Mucosa of stomach (tissue), 1 donor: ENCODE results near the gene PSME2.
A peak's percentile ranks its signal among the peaks of the same experiment; 100 is the strongest.

Source experiments
- H3K27me3 ChIP-seq: one replicate; pipeline ENCODE4 v1.7.0; 2013; ENCODE audit warnings: mild to moderate bottlenecking, low read length; ENCODE audit not compliant: control insufficient read depth, insufficient read depth
- H3K36me3 ChIP-seq: one replicate; pipeline ENCODE4 v1.7.0; 2013; ENCODE audit warnings: low read length; ENCODE audit not compliant: control insufficient read depth, insufficient read depth
- H3K4me1 ChIP-seq: one replicate; pipeline ENCODE4 v1.7.0; 2013; ENCODE audit warnings: mild to moderate bottlenecking, low read length; ENCODE audit not compliant: control insufficient read depth, insufficient read depth
- H3K4me3 ChIP-seq: one replicate; pipeline ENCODE4 v1.7.0; 2013; ENCODE audit warnings: low read length
- H3K9ac ChIP-seq: one replicate; pipeline ENCODE4 v1.7.0; 2013; ENCODE audit warnings: mild to moderate bottlenecking, low read length, moderate library complexity
- H3K9me3 ChIP-seq: one replicate; pipeline ENCODE4 v1.7.0; 2013; ENCODE audit warnings: mild to moderate bottlenecking, low read length, moderate library complexity; ENCODE audit not compliant: control insufficient read depth
- donor health status: Pancreatic carcinoma.

Gene PSME2, protein sequence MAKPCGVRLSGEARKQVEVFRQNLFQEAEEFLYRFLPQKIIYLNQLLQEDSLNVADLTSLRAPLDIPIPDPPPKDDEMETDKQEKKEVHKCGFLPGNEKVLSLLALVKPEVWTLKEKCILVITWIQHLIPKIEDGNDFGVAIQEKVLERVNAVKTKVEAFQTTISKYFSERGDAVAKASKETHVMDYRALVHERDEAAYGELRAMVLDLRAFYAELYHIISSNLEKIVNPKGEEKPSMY

DNA sequence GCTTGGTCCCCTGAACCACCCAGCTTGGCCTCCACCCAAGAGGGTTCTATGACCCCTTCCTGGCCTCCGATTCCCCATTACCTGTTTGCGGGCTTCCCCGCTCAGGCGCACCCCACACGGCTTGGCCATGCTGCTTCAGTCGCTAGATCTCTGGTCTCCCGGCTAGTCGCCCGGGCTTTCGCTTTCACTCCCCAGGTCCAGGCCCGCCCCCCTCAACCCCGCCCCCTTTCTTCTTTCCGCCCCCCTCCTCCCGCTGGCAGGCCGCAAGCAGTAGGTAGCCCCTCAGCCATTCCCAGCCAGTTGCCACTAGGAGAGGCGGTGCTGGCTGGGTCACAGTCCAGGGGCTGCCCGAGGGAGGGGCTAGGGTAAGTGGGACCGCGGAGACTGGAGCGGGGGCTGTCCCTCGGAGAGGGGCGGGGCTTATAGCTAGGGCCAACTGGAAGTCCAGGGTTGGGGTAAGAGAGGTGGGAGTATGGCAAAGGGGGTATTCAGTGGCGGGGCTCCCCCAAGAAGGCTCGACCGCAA is at the start of gene PSME2:
Gene PSME2 (minus strand): TSS at position 158 of the 525 bp plus-strand sequence. CDS start 29 bp downstream, at position 129.
- Histone ChIP-seq H3K9me3 (no peaks in the 10 kb centered on the region), H3K4me3 (peak within 1 kb of the TSS; percentile 76), H3K4me1 (peaks cover 24% of the 10 kb centered on the region), H3K36me3 (peaks cover 15% of the 10 kb centered on the region), H3K27me3 (no peaks in the 10 kb centered on the region), H3K9ac (peak within 1 kb of the TSS; percentile 74)

DNA sequence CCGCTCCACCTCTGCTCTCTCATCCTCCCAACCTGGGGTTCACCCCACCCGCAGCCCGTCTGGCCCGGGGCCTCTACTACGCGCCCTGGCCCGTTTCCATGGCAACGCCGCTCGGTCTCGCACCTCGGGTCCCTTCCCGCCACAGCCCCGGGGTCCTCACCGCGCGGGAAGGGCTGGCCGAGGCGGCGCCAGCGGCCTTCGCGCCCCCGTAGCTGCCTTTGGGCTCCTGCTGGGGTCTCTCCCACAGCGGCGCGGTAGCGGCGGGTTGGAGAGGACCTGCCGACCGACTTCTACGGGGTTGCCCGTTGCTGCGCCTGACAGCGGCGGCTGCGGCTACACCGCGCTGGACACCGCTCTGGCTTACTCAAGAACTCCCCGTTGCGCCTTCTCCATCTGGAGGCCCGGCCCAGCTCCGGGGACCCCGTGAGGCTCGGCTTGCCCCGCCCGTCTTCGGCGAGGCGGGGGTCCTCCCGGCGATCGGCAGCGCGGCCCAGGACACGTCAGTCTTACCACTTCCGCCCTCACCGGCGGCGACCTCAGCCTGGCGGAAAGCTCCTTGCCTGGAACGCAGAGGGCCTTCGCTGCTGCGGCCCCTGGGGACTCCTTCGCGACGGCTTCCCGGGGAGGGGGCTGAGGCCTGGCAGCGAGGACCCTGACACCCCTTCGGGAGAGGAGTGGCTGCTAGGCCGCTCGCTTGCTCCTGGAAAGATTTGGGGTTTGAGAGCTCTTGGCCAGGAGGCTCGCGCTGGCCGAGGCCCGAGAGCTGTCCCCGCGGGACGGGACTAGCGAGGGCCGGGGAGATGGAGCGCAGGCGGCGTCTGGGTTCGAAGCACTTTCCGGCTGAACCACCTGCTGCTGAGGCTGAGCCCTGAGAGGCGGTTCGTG is 49.0 kb upstream of the PSME2 start, which contains the start of gene TM9SF1:
Gene TM9SF1 (minus strand): TSS at position 256 of the 885 bp plus-strand sequence. CDS start 422 bp downstream, outside the sequence.
- peaks cover 22% of the 10 kb centered on the region for H3K4me1 ChIP-seq
- no peaks in the 10 kb centered on the region for H3K36me3 ChIP-seq
- no peaks in the 10 kb centered on the region for H3K9me3 ChIP-seq
- peak within 1 kb of the TSS; percentile 95 for H3K9ac ChIP-seq
- H3K4me3 ChIP-seq, result peak within 1 kb of the TSS; percentile 58
- no peaks in the 10 kb centered on the region for H3K27me3 ChIP-seq

DNA sequence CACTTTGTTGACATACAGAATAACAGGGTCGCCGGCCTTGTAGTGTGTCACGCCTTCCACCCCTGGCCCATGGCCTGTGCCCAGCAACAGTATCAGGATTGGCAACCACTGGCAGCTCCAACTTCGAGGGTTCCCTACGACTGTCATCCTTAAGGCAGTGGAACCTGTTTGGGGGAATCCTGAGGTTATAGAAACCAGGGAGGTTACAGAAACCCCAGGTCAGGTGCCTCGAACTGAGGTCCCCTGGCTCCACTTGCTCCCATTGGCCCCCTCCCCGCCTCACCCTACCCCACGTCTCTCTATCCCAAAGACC is 48.4 kb upstream of the PSME2 start:
- no peaks in the 10 kb centered on the region for H3K27me3 ChIP-seq
- H3K4me3 ChIP-seq, result peak overlapping the region; percentile 58
- no peaks in the 10 kb centered on the region for H3K36me3 ChIP-seq
- peaks cover 22% of the 10 kb centered on the region for H3K4me1 ChIP-seq
- H3K9me3 ChIP-seq, result no peaks in the 10 kb centered on the region
- peak overlapping the region; percentile 95 for H3K9ac ChIP-seq

DNA sequence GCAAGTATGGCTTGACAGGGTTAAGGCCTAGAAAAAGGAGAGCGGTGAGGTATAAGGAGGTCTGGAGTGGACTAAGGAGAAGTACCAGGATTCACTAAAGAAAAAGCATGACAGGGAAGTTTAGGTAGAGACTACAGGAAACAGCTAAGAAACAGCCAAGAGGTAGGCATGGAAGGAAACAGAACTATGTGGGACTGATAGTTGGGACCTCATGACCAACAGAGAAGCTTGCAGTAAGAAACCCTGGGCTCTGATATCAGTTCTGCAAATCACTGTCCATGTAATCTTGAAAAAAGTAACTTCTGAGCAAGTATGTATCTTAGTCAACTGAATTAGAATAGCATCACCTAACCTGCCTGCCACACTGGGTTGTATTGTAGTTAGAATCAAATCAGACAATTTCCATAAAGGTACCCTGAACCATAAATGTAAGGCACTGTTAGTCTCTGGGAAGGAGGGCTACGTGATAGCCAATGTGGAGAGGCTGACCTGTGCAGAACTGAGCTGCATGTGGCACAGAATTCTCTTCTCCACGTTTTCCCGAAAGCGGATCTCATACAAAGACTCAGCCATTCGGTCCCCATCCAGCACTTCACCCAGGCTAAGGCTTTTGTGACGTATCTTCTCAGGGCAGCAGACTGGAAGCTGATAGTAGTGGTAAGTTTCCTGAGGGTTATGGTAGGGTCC is 47.9 kb upstream of the PSME2 start:
- Histone ChIP-seq H3K4me1 (peaks cover 22% of the 10 kb centered on the region), H3K27me3 (no peaks in the 10 kb centered on the region), H3K36me3 (no peaks in the 10 kb centered on the region), H3K9ac (peak overlapping the region; percentile 95), H3K9me3 (no peaks in the 10 kb centered on the region), H3K4me3 (peak overlapping the region; percentile 58)

DNA sequence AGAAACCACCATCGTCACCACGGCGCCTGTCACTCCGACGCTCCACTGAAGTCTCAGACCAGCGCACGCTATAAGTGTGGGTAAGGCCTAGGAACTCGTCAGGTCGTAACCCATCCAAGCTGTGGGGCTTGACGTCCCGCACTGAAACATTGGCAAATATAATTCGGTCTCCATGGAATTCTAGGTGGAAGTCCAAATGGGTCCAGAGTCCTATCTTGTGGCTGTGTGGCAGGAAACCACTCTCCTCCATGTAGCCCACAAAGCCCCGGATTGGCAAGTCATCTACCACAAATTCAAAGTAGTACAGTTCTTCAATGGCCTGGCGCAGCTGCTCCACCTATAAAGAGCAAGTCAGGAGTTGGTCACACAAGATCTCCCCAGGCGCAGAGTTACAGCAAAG is 46.5 kb upstream of the PSME2 start:
- Histone ChIP-seq H3K9me3 (no peaks in the 10 kb centered on the region), H3K36me3 (no peaks in the 10 kb centered on the region), H3K4me3 (no peak overlapping the region), H3K4me1 (peaks cover 26% of the 10 kb centered on the region), H3K27me3 (no peaks in the 10 kb centered on the region), H3K9ac (no peak overlapping the region)

DNA sequence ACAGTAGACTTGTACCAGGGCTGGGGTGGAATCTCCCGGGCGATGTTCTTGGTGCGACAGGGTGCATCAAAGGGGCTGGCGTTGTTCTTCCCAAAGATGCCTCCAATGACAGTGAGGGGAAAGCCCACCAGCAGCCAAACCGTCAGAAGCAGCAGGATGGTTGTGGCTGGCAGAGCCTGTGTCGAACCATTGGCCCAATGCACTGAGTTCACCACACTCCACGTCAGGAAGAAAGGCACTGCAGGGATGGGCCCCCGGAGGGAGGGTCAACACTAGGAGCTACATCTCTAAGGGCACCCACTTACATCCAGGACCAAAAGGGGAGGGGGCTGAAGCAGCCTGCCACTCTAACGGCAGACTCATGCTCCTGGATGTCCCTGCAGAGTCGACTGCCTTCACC is 44.0 kb upstream of the PSME2 start:
- Histone ChIP-seq H3K4me3 (no peak overlapping the region), H3K9ac (no peak overlapping the region), H3K4me1 (peaks cover 14% of the 10 kb centered on the region), H3K27me3 (no peaks in the 10 kb centered on the region), H3K9me3 (no peaks in the 10 kb centered on the region), H3K36me3 (peaks cover 10% of the 10 kb centered on the region)

DNA sequence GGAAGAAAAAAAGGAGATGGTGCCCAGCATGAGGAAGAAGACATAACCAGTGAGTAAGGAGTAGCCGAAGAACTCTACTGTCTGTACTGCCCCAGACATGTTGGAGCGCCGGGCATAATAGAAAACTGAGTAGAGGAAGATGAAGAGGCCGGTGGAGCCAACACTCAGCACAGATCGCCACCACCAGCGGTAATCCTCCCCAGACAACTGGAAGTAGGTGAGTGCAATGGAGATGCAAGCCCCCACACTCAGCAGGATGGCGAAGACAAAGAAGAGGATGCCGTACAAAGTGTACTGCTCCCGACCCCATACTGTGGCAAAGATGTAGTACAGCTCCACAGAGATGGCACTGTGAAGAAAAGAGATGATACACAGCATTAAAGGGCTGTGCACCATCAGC is 43.0 kb upstream of the PSME2 start:
- peaks cover 10% of the 10 kb centered on the region for H3K36me3 ChIP-seq
- no peak overlapping the region for H3K9ac ChIP-seq
- H3K27me3 ChIP-seq, result no peaks in the 10 kb centered on the region
- H3K4me1 ChIP-seq, result peaks cover 9% of the 10 kb centered on the region
- H3K4me3 ChIP-seq, result no peak overlapping the region
- H3K9me3 ChIP-seq, result no peaks in the 10 kb centered on the region

DNA sequence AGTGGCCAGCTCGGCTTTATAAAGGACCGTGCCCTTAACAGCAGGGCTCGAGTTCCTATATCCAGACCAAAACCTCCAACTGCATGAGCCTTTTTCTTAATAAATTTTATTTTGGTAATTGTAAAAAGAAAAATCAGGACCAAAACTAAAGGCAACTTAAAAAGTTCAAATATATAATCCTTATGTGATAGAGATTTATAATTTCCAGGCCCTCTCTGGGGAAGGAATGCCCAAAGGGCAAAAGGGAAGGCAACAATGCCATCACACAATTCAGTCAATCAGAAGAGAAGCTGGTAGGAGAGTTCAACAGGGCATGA is 42.6 kb upstream of the PSME2 start:
- Histone ChIP-seq H3K9me3 (no peaks in the 10 kb centered on the region), H3K36me3 (peaks cover 10% of the 10 kb centered on the region), H3K4me1 (peaks cover 6% of the 10 kb centered on the region), H3K27me3 (no peaks in the 10 kb centered on the region), H3K9ac (peak overlapping the region; percentile 29), H3K4me3 (peak overlapping the region; percentile 51)

DNA sequence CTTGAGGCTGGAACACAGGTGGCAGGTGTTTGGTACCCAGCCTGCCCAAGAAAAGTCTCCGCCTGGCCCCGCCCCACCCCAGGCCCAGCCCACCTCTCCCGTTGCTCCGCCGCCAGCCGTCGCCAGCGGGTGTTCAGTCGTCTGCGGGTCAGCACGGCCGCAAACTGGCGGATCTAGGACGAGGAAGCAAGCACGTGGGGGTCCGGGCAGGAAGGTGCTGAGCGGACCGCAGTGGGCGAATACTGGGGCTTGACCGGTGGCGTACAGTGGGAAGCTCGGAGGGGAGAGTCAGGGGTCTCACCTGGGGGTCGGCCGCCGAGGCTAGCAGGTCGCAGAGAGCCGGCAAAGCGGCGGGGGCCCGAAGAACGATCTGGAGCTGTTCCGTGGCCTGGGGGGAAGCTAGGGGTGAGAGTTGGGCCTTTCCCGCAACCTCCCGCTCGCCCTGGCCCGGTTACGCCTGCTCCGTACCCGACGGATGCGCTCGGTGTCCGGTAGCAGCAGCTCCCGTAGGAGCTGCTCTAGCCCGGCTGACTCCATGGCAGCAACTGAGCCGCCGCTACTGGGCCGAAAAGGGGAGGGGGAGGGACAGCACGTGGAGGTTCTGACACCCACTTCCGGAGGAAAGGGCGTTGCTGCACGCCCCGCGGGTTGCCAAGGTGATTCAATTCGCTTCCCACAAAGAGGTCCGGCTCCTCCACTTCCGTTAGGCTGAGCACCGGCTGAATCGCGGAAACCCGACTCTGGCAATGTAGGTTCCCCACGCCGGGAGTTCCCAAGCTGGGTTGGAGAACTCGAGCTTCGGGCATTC is 42.0 kb upstream of the PSME2 start, which contains the start of gene IPO4:
Gene IPO4 (minus strand): TSS at position 566 of the 808 bp plus-strand sequence. CDS start 29 bp downstream, at position 537.
- H3K27me3 ChIP-seq, result no peaks in the 10 kb centered on the region
- peak within 1 kb of the TSS; percentile 51 for H3K4me3 ChIP-seq
- H3K9me3 ChIP-seq, result no peaks in the 10 kb centered on the region
- H3K36me3 ChIP-seq, result peaks cover 10% of the 10 kb centered on the region
- H3K9ac ChIP-seq, result peak within 1 kb of the TSS; percentile 29
- peaks cover 6% of the 10 kb centered on the region for H3K4me1 ChIP-seq

DNA sequence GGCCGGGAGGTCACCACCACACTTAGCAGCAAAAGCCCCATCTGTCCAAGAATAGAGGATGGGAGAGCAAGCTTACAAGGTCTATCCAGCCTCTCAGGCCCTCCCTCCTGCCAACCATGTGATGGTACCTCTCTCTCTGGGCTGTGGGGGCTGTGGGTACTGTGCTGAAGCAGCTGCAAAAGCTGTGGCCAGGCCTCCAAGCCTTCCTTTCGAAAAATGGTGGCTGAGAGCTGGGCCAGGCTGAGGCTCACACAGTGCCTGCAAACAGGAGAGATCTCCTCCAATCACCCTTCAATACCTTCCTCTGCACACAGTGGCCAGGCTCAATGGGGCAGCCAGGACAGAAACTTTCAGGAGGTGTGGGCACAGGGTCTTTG is 41.1 kb upstream of the PSME2 start:
- Histone ChIP-seq H3K4me3 (no peak overlapping the region), H3K4me1 (peaks cover 6% of the 10 kb centered on the region), H3K9ac (peak overlapping the region; percentile 29), H3K36me3 (peaks cover 10% of the 10 kb centered on the region), H3K9me3 (no peaks in the 10 kb centered on the region), H3K27me3 (no peaks in the 10 kb centered on the region)

DNA sequence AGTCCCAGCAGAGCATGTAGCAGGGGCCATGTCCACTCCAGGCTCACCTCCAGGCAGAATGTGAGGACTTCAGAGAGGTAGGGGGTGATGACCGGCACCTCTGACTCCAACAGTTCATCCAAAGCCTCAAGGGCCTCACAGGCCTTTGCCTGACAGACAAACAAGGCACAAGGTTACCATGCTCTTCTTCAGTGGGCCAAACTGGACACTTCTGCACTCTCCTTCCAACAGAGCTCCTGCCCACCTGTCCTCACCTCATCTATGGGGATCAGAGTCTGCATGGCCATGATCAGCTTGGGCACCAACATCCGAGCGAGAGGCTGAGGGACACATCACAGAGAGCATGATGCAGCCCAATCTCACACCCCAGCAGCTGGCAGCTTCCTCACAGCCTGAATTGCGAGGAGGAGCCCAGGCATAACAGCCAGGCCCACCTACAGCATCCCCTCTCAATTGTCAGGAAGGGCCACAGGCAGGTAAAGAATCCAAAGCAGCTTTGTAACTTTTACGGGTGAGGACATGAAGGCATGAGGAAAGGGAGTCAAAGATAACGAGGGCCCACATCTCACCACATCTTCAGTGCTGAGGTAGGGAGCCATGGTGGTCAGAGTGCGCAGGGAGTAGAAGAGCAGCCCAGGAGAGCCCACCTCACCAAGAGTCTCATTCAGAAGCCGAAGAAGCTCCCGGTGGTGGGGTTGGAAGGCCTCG is 40.6 kb upstream of the PSME2 start:
- no peak overlapping the region for H3K4me3 ChIP-seq
- no peaks in the 10 kb centered on the region for H3K27me3 ChIP-seq
- no peak overlapping the region for H3K9ac ChIP-seq
- H3K4me1 ChIP-seq, result peaks cover 6% of the 10 kb centered on the region
- H3K9me3 ChIP-seq, result no peaks in the 10 kb centered on the region
- peaks cover 10% of the 10 kb centered on the region for H3K36me3 ChIP-seq
